GM12872 (cell line): ENCODE data around the gene DYRK1A.

Experiments
- TF ChIP-seq, protein P1 (sequence below): IDR thresholded peaks from 3 replicates; pipeline ENCODE4 v1.5.1; 2011; ENCODE audit warnings: low read depth, mild to moderate bottlenecking, low read length, moderate library complexity; ENCODE audit not compliant: insufficient read depth

The DYRK1A gene

DNA sequence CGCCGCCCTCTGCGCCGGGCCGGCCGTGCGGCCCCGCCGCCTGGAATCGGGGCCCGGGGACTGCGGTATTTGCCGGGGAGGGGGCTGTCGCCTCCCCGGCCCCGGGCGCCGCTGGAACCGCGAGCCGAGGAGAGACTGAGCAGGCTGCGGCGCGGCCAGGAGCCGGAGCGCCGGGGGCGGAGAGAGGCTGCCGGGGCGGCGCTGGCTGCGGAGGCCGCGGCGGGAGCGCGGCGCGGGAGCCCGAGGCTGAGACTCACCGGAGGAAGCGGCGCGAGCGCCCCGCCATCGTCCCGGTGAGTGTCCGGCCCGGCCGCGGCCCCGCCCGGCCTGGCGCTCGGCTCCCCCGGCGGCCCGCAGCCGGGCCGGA is 746 bp downstream of the DYRK1A start:
- TF ChIP-seq, protein P1, sequence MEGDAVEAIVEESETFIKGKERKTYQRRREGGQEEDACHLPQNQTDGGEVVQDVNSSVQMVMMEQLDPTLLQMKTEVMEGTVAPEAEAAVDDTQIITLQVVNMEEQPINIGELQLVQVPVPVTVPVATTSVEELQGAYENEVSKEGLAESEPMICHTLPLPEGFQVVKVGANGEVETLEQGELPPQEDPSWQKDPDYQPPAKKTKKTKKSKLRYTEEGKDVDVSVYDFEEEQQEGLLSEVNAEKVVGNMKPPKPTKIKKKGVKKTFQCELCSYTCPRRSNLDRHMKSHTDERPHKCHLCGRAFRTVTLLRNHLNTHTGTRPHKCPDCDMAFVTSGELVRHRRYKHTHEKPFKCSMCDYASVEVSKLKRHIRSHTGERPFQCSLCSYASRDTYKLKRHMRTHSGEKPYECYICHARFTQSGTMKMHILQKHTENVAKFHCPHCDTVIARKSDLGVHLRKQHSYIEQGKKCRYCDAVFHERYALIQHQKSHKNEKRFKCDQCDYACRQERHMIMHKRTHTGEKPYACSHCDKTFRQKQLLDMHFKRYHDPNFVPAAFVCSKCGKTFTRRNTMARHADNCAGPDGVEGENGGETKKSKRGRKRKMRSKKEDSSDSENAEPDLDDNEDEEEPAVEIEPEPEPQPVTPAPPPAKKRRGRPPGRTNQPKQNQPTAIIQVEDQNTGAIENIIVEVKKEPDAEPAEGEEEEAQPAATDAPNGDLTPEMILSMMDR: no peak

DNA sequence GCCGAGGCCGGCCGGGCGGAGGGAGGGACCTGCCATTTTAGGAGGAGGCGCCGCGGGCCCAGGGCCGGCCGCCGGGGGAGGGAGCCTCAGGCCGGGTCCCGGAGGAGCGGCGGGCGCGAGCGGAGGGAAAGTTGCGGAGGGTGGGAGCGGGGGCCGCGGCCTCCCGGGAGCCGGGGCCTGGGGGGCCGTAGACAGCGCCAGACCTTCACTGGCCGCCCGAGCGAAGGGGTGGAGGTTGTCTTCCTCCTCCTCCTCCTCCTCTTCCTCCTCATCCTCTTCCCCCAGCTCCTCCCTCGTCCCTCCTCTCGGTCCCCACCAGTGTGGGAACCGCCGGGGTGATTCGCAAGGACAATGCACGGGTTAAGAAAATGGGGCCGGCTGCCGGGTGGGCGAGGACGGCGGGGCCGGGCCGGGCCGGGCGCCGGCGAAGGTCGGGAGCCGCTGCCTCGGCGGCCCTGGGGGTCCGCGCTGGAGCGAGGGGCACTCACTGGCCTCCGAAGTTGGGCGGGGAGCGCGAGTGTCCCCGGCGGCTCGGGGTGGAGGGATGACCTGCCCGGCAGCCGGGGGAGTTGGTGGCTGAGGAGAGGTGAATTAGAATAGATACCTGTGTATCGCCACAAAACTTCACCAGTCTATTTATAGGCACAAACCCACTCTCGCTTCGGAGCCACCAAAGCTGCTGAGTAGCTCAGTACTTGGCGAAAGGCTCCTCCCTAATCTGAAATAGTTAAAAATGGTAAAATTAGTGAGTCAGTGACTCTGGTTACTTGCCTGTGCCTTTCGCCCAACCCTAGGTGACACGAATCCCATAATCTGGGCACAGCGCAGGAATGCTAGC is 1.3 kb downstream of the DYRK1A start:
- TF ChIP-seq, protein P1: no peak

DNA sequence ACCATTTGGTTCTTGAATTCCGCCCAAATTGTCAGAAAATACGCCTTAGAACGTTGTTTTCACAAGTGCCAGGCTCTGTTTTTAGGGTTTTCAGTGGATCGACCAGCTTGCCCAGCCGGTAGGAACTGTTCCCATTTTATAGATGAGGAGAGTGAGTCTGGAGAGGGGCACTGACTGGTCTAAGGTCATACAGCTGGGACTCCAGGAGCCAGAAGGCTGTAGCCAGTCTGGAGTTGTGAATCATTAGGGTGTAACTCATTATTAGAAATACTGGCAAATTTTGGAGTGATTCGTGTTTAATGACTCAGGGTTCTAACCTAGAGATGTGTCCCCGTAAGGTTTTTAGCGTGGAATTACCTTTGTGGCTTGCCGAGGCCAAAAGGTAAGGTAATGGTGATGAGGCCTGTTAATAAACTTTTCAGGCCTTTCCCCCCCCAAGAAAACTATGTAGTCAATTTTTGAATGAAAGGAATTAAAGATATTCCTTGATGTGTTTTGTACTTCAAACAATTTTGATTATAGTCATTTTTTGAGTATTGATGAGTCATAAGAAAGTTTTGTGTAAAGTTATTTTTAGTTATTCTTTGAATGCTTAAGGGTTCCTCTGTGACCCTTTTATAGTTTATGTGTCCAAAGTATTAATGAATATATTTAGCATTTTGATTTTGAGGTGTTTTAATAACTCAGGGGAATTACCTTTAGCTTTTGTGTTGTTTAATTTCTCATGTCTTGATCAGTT is 2.1 kb downstream of the DYRK1A start:
- TF ChIP-seq, protein P1: no peak

DNA sequence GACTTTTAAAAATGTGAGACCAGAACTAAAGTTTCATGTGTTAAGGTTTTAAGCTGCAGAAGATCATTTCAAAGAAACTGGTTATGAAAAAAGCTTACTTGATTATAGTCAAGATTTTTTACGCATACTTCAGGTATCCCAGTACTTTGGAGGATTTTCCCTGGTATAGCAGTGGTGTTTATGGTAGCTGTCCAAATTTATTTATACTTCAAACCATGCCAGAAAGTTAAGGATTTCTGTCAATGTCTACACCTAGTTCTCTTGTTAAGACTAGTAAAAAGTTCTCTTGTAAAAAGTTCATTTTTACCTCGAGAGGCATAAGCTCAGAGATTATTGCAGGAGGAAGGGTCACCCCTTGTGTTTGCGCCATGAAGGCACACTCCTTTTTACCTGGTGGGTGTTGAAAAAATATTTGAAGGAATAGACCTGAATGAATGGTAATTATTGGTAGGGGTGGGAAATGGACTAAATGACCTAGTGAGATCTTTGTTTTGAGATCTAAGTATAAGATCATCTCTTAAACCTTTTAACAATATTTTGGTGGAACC is 2.8 kb downstream of the DYRK1A start:
- TF ChIP-seq, protein P1: no peak

DNA sequence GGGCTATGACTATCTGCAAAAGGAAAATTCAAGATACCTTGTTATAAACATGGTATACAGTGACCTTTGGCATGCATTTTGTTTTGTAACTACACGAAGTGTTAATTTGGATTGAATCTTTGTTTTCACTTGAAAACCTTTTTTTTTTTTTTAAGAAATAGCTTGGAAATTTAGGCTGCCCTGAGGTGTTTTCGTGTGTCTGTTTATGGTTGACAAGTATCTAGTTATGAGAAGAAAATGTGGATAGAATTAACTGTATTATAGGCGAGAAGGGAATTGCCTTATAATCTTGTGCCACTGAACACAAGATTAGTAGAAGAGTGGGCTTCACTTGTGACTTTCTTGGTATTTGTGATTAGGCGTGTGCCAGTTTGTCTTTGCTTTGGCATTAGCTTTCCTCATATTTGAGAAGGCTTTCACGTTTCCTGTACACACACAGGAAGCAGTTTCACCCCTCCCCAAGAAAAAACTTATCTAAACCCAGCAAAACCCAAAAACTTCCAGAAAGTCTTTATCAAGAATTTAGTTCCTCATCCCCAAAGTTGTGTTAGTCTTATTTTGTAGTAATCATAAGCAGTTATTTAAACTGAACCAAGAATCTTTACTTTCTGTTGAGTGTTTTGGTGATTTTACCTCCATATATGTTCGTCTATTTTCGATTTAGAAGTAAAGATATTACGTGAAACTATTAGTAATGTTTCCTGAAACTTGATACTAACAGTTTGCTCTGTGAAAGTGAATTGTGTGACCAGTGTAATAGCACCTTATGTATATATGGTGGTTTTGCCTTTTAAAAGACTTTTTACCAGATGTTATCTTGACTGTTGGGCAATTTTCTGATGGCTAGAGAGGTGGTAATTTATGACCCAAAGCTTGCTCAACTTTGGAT is 3.8 kb downstream of the DYRK1A start:
- TF ChIP-seq, protein P1: no peak

DNA sequence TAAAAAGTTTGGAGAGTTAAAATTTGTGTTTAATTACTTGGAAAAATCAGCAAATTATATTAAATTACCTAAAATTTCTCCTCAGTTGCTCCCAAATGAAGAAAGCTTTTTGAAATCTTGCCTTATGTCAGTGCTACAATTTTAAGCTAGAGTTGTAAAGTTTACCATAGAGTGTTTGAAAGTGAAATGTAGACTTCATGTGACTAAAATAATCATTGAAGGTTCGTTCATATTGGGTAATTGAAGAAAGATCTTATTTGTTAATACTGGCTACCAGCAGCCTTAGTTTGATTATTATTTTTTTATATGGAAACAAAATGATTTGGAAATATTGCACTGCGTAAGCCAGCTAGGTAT is 4.4 kb downstream of the DYRK1A start:
- TF ChIP-seq, protein P1: no peak
